ENCODE measurements around the gene HECW1. TPM values are rescaled to one million over a fixed set of nuclear protein-coding genes. Genes with fewer than 3 reads are reported as not detected.

The HECW1 gene
- total and polyA plus RNA-seq, 2 of the 8 experiments (the other 6 are each of a cell fraction or from before 2014, with no cell fraction given), result 2.9 to 12.7 TPM

DNA sequence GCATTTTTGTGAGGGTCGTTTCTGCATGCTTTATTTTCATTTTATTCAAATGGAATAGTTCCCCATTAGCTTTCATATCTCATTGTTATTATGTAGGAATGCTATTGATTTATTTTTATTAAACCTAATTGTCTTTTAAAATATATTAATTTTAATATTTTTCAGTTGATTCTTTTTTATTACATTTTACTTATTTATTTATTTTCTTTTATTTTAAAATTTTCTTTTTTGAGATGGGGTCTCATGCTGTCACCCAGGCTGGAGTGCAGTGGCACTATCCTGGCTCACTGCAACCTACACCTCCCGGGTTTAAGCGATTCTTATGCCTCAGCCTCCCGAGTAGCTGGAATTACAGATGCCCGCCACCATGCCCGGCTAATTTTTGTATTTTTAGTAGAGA, 463.1 kb downstream of the HECW1 start (continued):
- TF ChIP-seq, protein P1, sequence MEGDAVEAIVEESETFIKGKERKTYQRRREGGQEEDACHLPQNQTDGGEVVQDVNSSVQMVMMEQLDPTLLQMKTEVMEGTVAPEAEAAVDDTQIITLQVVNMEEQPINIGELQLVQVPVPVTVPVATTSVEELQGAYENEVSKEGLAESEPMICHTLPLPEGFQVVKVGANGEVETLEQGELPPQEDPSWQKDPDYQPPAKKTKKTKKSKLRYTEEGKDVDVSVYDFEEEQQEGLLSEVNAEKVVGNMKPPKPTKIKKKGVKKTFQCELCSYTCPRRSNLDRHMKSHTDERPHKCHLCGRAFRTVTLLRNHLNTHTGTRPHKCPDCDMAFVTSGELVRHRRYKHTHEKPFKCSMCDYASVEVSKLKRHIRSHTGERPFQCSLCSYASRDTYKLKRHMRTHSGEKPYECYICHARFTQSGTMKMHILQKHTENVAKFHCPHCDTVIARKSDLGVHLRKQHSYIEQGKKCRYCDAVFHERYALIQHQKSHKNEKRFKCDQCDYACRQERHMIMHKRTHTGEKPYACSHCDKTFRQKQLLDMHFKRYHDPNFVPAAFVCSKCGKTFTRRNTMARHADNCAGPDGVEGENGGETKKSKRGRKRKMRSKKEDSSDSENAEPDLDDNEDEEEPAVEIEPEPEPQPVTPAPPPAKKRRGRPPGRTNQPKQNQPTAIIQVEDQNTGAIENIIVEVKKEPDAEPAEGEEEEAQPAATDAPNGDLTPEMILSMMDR (IDR thresholded peaks at IDR 0.05; ENCODE audit: control extremely low read depth in 1 of 3, insufficient read depth in 1 of 3, low read depth in 1 of 3, low read length in 3 of 3), result no peak
- no peak for TF ChIP-seq EZH2 (IDR thresholded peaks at IDR 0.05; ENCODE audit: low read depth, low read length, severe bottlenecking)
- no peak for TF ChIP-seq ASH2L (IDR thresholded peaks at IDR 0.05; ENCODE audit: low read length)
- TF ChIP-seq HDAC6 (IDR thresholded peaks at IDR 0.05; ENCODE audit: low read depth, low read length), result no peak
- TF ChIP-seq, protein P2, sequence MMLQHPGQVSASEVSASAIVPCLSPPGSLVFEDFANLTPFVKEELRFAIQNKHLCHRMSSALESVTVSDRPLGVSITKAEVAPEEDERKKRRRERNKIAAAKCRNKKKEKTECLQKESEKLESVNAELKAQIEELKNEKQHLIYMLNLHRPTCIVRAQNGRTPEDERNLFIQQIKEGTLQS (IDR thresholded peaks at IDR 0.05; ENCODE audit: insufficient read depth, low read depth, low read length), result no peak
- TF ChIP-seq FOSL1 (IDR thresholded peaks at IDR 0.05; ENCODE audit: insufficient read depth, low read depth, low read length), result no peak
- no peak for TF ChIP-seq EP300 (IDR thresholded peaks at IDR 0.05; ENCODE audit: borderline replicate concordance in 1 of 2, low read depth in 2 of 2, low read length in 2 of 2)

Data from H1 (cell line).